ENCODE measurements around the gene NOP9.

The NOP9 gene

GRCh38 chr14:24298892-24299254 is 777 bp upstream of the NOP9 start:
- TF ChIP-seq PPARA (CRISPR knock-in tag; IDR thresholded peaks at IDR 0.05; ENCODE audit: borderline replicate concordance) (no peak), OSR1 (CRISPR knock-in tag; IDR thresholded peaks at IDR 0.05) (no peak), POU6F1 (CRISPR knock-in tag; IDR thresholded peaks at IDR 0.05; ENCODE audit: borderline replicate concordance, low read depth) (no peak), ZFP30 (CRISPR knock-in tag; IDR thresholded peaks at IDR 0.05) (no peak), ZFP3 (CRISPR knock-in tag; IDR thresholded peaks at IDR 0.05) (no peak), ZNF70 (CRISPR knock-in tag; IDR thresholded peaks at IDR 0.05) (no peak), CSRNP3 (CRISPR knock-in tag; IDR thresholded peaks at IDR 0.05) (no peak), TSHZ2 (CRISPR knock-in tag; IDR thresholded peaks at IDR 0.05) (no peak), ISL1 (CRISPR knock-in tag; IDR thresholded peaks at IDR 0.05) (no peak), TCF4 (CRISPR knock-in tag; IDR thresholded peaks at IDR 0.05; ENCODE audit: borderline replicate concordance) (no peak), SNAI2 (CRISPR knock-in tag; IDR thresholded peaks at IDR 0.05) (no peak), TOX (CRISPR knock-in tag; IDR thresholded peaks at IDR 0.05; ENCODE audit: borderline replicate concordance) (no peak), ZNF565 (CRISPR knock-in tag; conservative IDR thresholded peaks at IDR 0.05; ENCODE audit: low read depth) (no peak), ESRRG (CRISPR knock-in tag; IDR thresholded peaks at IDR 0.05) (no peak), RARB (CRISPR knock-in tag; IDR thresholded peaks at IDR 0.05) (no peak), GLIS3 (CRISPR knock-in tag; IDR thresholded peaks at IDR 0.05) (no peak), ARNTL (CRISPR knock-in tag; IDR thresholded peaks at IDR 0.05; ENCODE audit: borderline replicate concordance, low read depth) (no peak), ZC3H10 (CRISPR knock-in tag; IDR thresholded peaks at IDR 0.05) (no peak)
- peak; percentile 66 for ATAC-seq

GRCh38 chr14:24300326-24300980 is 803 bp downstream of the NOP9 start:
- ATAC-seq: no peak
- TF ChIP-seq TSHZ2 (CRISPR knock-in tag; IDR thresholded peaks at IDR 0.05) (no peak), BACH2 (CRISPR knock-in tag; IDR thresholded peaks at IDR 0.05; ENCODE audit: borderline replicate concordance) (no peak), POU6F1 (CRISPR knock-in tag; IDR thresholded peaks at IDR 0.05; ENCODE audit: borderline replicate concordance, low read depth) (no peak), RARB (CRISPR knock-in tag; IDR thresholded peaks at IDR 0.05) (no peak), CSRNP3 (CRISPR knock-in tag; IDR thresholded peaks at IDR 0.05) (no peak), PATZ1 (CRISPR knock-in tag; IDR thresholded peaks at IDR 0.05; ENCODE audit: borderline replicate concordance) (no peak)

Measured in SK-N-SH treated with all-trans-retinoic acid at 6 μM for 48 hours (cell line).